Measurements from ENCODE around the gene ADGRG4. TPM values are rescaled to one million over a fixed set of nuclear protein-coding genes. Genes with fewer than 3 reads are reported as not detected.

ADGRG4 gene
- total RNA-seq, 1 experiment from 2014 or later, result not detected

DNA sequence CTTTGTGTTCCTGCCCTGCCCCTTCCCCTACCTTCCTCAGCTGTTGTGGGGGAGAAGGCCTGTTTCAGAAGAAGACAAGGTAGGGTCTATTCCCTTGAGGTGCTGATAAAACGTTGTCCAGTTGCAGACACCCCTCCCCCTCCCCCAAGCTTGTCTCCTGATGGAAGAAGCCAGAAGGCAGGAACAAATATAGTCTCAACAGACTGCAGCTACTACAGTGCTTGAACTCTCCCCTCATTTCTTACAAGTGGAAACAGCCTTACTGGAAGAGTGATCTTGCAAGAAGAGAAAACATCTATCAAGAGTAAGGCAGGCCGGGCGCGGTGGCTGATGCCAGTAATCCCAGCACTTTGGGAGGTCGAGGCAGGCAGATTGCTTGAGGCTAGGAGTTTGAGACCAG lies 38.5 kb upstream of the ADGRG4 start:
- Histone ChIP-seq H4K20me1 (ENCODE audit: insufficient read depth, low read depth, low read length) (no peaks in the 10 kb centered on the region), H3K79me2 (ENCODE audit: low read length) (no peaks in the 10 kb centered on the region), H3K9ac (ENCODE audit: low read length) (no peak overlapping the region), H3K9me2 (replicated peaks; ENCODE audit: insufficient read depth, low read length) (no peaks in the 10 kb centered on the region), H3K4me3 (ENCODE audit: low read length) (no peak overlapping the region), H2AFZ (ENCODE audit: low read length) (no peak overlapping the region), H3K36me3 (ENCODE audit: insufficient read depth, low read length) (no peaks in the 10 kb centered on the region), H3K4me2 (ENCODE audit: low read depth, low read length, poor library complexity, severe bottlenecking) (no peak overlapping the region), H3K27me3 (ENCODE audit: low read length) (no peaks in the 10 kb centered on the region), H3K4me1 (ENCODE audit: low read length) (no peaks in the 10 kb centered on the region), H3K9me3 (ENCODE audit: low read length) (no peaks in the 10 kb centered on the region), H3K27ac (ENCODE audit: low read length) (no peak overlapping the region)
- DNase-seq, result no peak

DNA sequence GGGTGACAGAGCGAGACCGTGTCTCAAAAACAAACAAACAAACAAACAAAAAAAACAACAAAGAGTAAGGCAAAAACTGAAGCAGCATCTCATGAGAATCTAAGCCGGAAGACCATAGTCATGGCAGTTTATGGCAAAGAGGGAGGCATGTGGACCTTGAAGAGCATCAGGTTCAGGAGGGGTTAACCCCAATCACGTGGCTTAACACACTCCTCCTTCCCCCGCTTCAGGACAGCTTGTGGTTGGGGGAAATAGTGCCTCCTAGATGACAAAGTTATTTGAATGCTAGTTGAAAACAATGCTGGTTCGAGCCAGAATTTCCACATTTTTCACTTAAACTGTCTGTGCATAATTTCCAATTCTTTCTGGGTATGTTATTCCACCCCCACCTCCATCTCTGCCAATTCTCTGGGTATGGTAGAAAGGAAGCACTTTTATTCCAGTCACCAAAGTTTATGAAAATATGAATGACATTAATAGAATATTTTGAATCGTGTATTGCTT lies 37.9 kb upstream of the ADGRG4 start:
- no peaks in the 10 kb centered on the region for H3K79me2 ChIP-seq (ENCODE audit: low read length)
- no peak overlapping the region for H2AFZ ChIP-seq (ENCODE audit: low read length)
- no peaks in the 10 kb centered on the region for H3K4me1 ChIP-seq (ENCODE audit: low read length)
- H4K20me1 ChIP-seq (ENCODE audit: insufficient read depth, low read depth, low read length), result no peaks in the 10 kb centered on the region
- H3K4me3 ChIP-seq (ENCODE audit: low read length), result no peak overlapping the region
- H3K27ac ChIP-seq (ENCODE audit: low read length), result no peak overlapping the region
- no peaks in the 10 kb centered on the region for H3K9me2 ChIP-seq (replicated peaks; ENCODE audit: insufficient read depth, low read length)
- no peaks in the 10 kb centered on the region for H3K9me3 ChIP-seq (ENCODE audit: low read length)
- no peaks in the 10 kb centered on the region for H3K27me3 ChIP-seq (ENCODE audit: low read length)
- H3K36me3 ChIP-seq (ENCODE audit: insufficient read depth, low read length), result no peaks in the 10 kb centered on the region
- H3K9ac ChIP-seq (ENCODE audit: low read length), result no peak overlapping the region
- H3K4me2 ChIP-seq (ENCODE audit: low read depth, low read length, poor library complexity, severe bottlenecking), result no peak overlapping the region
- DNase-seq, result no peak

GRCh38 chrX:136266828-136267227 lies 33.9 kb upstream of the ADGRG4 start:
- H2AFZ ChIP-seq (ENCODE audit: low read length), result no peak overlapping the region
- no peaks in the 10 kb centered on the region for H3K9me3 ChIP-seq (ENCODE audit: low read length)
- H3K9ac ChIP-seq (ENCODE audit: low read length), result no peak overlapping the region
- no peaks in the 10 kb centered on the region for H3K36me3 ChIP-seq (ENCODE audit: insufficient read depth, low read length)
- DNase-seq, result no peak
- H3K79me2 ChIP-seq (ENCODE audit: low read length), result no peaks in the 10 kb centered on the region
- no peaks in the 10 kb centered on the region for H3K27me3 ChIP-seq (ENCODE audit: low read length)
- no peaks in the 10 kb centered on the region for H3K9me2 ChIP-seq (replicated peaks; ENCODE audit: insufficient read depth, low read length)
- H3K4me1 ChIP-seq (ENCODE audit: low read length), result no peaks in the 10 kb centered on the region; the same call in 1 of the 2 replicates
- no peak overlapping the region for H3K4me3 ChIP-seq (ENCODE audit: low read length)
- H4K20me1 ChIP-seq (ENCODE audit: insufficient read depth, low read depth, low read length), result no peaks in the 10 kb centered on the region
- no peak overlapping the region for H3K27ac ChIP-seq (ENCODE audit: low read length)
- no peak overlapping the region for H3K4me2 ChIP-seq (ENCODE audit: low read depth, low read length, poor library complexity, severe bottlenecking)

DNA sequence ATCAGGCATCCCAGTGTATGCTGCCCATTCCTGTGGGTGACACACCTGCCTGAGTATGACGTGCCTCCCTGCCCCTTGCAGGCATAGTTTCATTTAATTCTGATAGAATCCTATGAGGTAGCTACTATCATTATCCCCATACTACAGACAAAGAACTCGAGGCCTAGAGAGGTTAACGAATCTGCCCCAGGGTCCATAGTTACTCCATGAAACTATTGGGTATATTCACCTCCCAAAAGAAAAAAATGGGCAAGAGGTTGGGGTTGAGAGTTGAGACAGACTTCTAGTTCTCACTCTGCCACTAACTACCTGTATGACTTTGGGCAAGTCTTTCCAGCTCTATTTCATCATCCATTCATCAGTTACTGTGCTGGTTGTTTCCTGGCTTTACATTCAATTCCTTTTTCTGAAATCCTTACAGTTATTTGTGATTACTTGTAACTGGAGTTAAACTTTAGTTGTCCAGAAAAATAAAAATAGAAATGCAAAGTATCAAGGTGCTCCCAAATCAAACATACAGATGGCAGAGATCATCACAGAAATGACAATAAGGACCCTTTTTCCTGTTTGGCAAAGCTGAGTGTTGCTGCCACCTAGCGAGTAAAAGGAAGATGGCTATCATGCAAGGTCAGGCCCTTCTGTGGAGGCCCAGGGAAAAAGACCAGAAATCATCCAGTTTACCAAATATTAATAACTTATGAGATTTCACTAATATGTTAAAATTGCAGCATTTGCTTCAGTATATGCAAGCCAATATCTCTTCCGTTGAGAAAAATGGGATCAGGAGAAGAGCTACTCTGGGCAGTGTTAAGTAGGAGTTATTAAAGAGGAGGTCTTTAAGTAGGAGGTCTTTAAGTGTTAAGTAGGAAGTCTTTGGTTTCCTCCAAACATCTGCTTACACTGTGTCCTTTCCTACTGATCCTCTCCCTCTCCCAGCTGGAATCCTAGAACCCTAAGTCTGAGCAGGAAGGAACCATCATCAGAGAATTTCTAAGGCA lies 32.4 kb upstream of the ADGRG4 start:
- Histone ChIP-seq H4K20me1 (ENCODE audit: insufficient read depth, low read depth, low read length) (no peaks in the 10 kb centered on the region), H3K9ac (ENCODE audit: low read length) (no peak overlapping the region), H3K9me2 (replicated peaks; ENCODE audit: insufficient read depth, low read length) (no peaks in the 10 kb centered on the region), H3K36me3 (ENCODE audit: insufficient read depth, low read length) (no peaks in the 10 kb centered on the region), H3K27me3 (ENCODE audit: low read length) (no peaks in the 10 kb centered on the region), H2AFZ (ENCODE audit: low read length) (no peak overlapping the region), H3K27ac (ENCODE audit: low read length) (no peak overlapping the region), H3K4me2 (ENCODE audit: low read depth, low read length, poor library complexity, severe bottlenecking) (no peak overlapping the region), H3K4me3 (ENCODE audit: low read length) (no peak overlapping the region), H3K4me1 (ENCODE audit: low read length) (no peaks in the 10 kb centered on the region; the same call in 1 of the 2 replicates), H3K9me3 (ENCODE audit: low read length) (no peaks in the 10 kb centered on the region), H3K79me2 (ENCODE audit: low read length) (no peaks in the 10 kb centered on the region)
- DNase-seq, result peak; percentile 77

GRCh38 chrX:136269921-136270320 lies 30.8 kb upstream of the ADGRG4 start:
- no peak overlapping the region for H3K27ac ChIP-seq (ENCODE audit: low read length)
- no peak overlapping the region for H2AFZ ChIP-seq (ENCODE audit: low read length)

GRCh38 chrX:136271300-136271699 lies 29.5 kb upstream of the ADGRG4 start:
- no peak overlapping the region for H3K4me3 ChIP-seq (ENCODE audit: low read length)
- H3K9ac ChIP-seq (ENCODE audit: low read length), result no peak overlapping the region
- no peaks in the 10 kb centered on the region for H3K9me3 ChIP-seq (ENCODE audit: low read length)
- H2AFZ ChIP-seq (ENCODE audit: low read length), result no peak overlapping the region
- H3K27me3 ChIP-seq (ENCODE audit: low read length), result no peaks in the 10 kb centered on the region
- H4K20me1 ChIP-seq (ENCODE audit: insufficient read depth, low read depth, low read length), result no peaks in the 10 kb centered on the region
- H3K79me2 ChIP-seq (ENCODE audit: low read length), result no peaks in the 10 kb centered on the region
- no peaks in the 10 kb centered on the region for H3K9me2 ChIP-seq (replicated peaks; ENCODE audit: insufficient read depth, low read length)
- DNase-seq, result peak; percentile 42
- H3K4me2 ChIP-seq (ENCODE audit: low read depth, low read length, poor library complexity, severe bottlenecking), result no peak overlapping the region
- no peaks in the 10 kb centered on the region for H3K36me3 ChIP-seq (ENCODE audit: insufficient read depth, low read length)
- no peaks in the 10 kb centered on the region; the same call in 1 of the 2 replicates for H3K4me1 ChIP-seq (ENCODE audit: low read length)
- no peak overlapping the region for H3K27ac ChIP-seq (ENCODE audit: low read length)

More at GRCh38 chrX:136269921-136270320, 30.8 kb upstream of the ADGRG4 start:
- Histone ChIP-seq H3K79me2 (ENCODE audit: low read length) (no peaks in the 10 kb centered on the region), H3K9me2 (replicated peaks; ENCODE audit: insufficient read depth, low read length) (no peaks in the 10 kb centered on the region), H3K9me3 (ENCODE audit: low read length) (no peaks in the 10 kb centered on the region), H3K4me3 (ENCODE audit: low read length) (no peak overlapping the region), H4K20me1 (ENCODE audit: insufficient read depth, low read depth, low read length) (no peaks in the 10 kb centered on the region), H3K36me3 (ENCODE audit: insufficient read depth, low read length) (no peaks in the 10 kb centered on the region), H3K4me1 (ENCODE audit: low read length) (no peaks in the 10 kb centered on the region; the same call in 1 of the 2 replicates), H3K27me3 (ENCODE audit: low read length) (no peaks in the 10 kb centered on the region), H3K4me2 (ENCODE audit: low read depth, low read length, poor library complexity, severe bottlenecking) (no peak overlapping the region), H3K9ac (ENCODE audit: low read length) (no peak overlapping the region)
- no peak for DNase-seq

- Histone ChIP-seq H4K20me1 (ENCODE audit: insufficient read depth, low read depth, low read length) (no peaks in the 10 kb centered on the region), H3K9me3 (ENCODE audit: low read length) (no peaks in the 10 kb centered on the region), H3K4me1 (ENCODE audit: low read length) (no peaks in the 10 kb centered on the region; the same call in 1 of the 2 replicates), H3K9me2 (replicated peaks; ENCODE audit: insufficient read depth, low read length) (no peaks in the 10 kb centered on the region), H3K27ac (ENCODE audit: low read length) (no peak overlapping the region), H3K9ac (ENCODE audit: low read length) (no peak overlapping the region), H3K27me3 (ENCODE audit: low read length) (no peaks in the 10 kb centered on the region), H3K79me2 (ENCODE audit: low read length) (no peaks in the 10 kb centered on the region), H2AFZ (ENCODE audit: low read length) (no peak overlapping the region), H3K4me2 (ENCODE audit: low read depth, low read length, poor library complexity, severe bottlenecking) (no peak overlapping the region), H3K36me3 (ENCODE audit: insufficient read depth, low read length) (no peaks in the 10 kb centered on the region), H3K4me3 (ENCODE audit: low read length) (no peak overlapping the region)
- no peak for DNase-seq
Measured at GRCh38 chrX:136272325-136272724, 28.4 kb upstream of the ADGRG4 start.

DNA sequence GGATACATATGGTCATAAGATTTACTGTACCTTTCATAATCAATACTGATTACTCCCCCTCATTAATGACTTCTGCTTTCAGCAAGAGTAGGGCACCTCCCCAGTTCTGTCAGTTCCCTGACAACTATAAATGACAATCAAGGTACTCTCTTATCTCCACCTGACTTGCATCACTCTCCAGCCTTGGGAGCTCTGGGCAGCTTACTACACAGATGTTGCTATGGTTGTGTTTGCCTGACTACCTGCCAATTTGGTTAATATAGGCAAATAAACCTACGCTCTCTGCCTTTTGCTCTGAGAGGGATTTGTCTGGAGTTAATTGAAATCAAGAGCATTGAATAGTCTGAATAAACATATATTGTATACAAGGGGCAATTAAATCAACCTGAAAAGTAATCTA lies 26.8 kb upstream of the ADGRG4 start:
- Histone ChIP-seq H2AFZ (ENCODE audit: low read length) (no peak overlapping the region), H3K9me3 (ENCODE audit: low read length) (no peaks in the 10 kb centered on the region), H3K36me3 (ENCODE audit: insufficient read depth, low read length) (no peaks in the 10 kb centered on the region), H3K79me2 (ENCODE audit: low read length) (no peaks in the 10 kb centered on the region), H4K20me1 (ENCODE audit: insufficient read depth, low read depth, low read length) (no peaks in the 10 kb centered on the region), H3K4me1 (ENCODE audit: low read length) (no peaks in the 10 kb centered on the region; the same call in 1 of the 2 replicates), H3K4me3 (ENCODE audit: low read length) (no peak overlapping the region), H3K27me3 (ENCODE audit: low read length) (no peaks in the 10 kb centered on the region), H3K27ac (ENCODE audit: low read length) (no peak overlapping the region), H3K9ac (ENCODE audit: low read length) (no peak overlapping the region), H3K9me2 (replicated peaks; ENCODE audit: insufficient read depth, low read length) (no peaks in the 10 kb centered on the region), H3K4me2 (ENCODE audit: low read depth, low read length, poor library complexity, severe bottlenecking) (no peak overlapping the region)
- DNase-seq, result no peak

Measured in Karpas-422 (cell line).